NCI-H524 treated with DMSO at 0.1 percent for 48 hours (cell line): ENCODE measurements around the gene CABP2.
A peak's percentile ranks its signal among the peaks of the same experiment; 100 is the strongest.
"Not testable (repeated sequence)": the region's sequence is repeated elsewhere in the genome, so short reads cannot be mapped to it uniquely, and the experiment has no call there.

Experiments used
- DNase-seq: peaks from one replicate; lab custom pipeline; 2025; lab: John Stamatoyannopoulos, UW

Gene CABP2

DNA sequence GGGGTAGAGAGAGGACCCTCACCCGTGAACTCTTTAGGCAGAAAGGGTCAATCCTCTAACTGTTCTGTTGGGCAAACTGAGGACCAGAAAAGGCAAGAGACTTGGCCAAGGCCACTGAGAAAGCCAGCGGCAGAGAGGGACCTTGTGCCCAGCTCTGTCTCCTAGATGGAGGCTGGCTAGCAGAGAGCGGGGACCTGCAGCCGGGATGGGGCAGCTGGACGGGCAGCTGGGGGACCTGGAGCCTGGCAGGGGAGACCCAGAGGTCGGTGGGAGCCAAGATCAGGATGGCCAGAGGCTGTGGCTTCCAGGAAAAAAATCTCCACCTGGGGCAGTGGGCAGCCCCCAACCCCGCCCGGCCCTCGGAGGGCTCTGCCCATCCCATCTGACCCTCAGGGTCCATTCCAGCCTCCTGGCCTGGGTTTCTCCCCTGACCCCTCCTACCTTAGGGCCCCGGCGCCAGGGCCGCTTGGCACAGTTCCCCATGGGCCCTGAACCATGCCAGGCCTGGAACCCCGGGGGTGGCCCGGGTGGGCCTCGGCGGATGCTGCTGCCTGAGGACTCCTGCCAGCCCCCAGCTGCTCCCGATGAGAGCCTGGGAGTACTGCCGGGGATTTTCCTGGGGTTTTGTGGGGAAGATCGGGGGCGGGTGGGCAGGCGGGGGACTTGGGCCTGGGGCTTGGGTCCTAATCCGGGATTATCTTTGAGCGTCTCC, at the start of gene CABP2:
CABP2 (minus strand) TSS at position 603 of the 712 bp plus-strand sequence; CDS start at position 483, 120 bp downstream.
- no peak for DNase-seq

DNA sequence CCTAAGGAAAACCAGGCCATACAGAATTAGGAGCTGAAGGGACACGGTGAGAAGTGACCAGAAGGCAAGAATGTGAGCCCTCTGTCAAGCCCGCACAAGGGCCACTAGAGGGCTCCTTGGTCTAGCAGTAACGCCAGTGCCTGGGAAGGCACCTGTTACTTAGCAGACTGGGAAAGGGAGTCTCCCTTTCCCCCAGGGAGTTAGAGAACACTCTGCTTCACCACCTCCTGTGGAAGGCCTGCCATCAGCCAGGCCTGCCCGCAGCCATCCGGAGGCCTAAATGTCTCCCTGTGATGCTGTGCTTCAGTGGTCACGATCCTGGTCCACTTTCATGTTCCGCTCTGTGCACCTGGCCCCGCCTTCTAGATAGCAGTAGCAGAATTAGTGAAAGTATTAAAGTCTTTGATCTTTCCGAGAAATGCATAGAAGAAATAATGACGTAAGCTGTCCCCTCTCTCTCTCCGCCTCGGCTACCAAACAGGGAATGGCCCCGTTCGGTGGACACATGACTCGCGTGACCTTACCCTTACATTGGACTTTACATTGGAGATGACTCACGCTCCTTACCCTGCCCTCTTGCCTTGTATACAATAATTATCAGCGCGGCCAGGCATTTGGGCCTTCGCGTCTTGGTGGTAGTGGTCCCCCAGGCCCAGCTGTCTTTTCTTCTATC, 49.6 kb upstream of the CABP2 start:
- DNase-seq, result peak; percentile 9

DNA sequence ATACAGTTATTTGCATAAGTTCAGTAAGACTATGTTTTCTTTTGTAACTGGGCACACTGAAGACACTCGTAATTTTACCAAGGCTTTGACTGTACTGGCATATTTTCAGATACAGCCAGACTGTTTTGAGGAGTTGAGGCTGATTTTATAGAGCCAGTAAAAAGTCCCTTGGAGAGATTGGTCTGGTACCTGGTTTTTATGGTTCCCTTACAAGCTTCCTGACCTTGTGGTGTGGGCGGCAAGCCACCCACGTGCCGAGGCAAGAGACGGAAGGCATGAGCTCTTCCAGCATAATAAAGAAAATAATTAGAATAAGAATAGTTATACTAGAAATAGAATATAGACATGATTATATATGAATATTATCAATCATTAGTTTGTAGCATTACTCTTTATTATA, 49.1 kb upstream of the CABP2 start:
- no peak for DNase-seq

DNA sequence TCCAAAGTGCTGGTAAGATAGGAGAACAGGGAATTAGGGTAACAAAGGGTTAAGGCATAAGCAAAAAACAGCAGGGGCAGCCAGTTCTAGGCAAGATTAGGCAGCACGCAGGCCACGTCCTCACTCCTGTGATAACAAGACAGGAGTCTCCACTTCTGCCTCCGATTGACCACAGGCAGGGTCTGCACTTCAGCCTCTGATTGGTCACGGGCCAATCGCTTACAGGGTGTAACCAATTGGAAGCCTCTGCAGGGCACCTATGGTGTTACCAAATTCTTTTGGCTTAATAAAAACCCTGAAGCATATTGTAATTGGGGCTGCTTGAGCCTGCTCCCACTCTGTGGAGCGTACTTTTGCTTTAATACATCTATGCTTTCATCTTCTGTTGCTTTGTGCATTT, 48.2 kb upstream of the CABP2 start:
- DNase-seq, result no peak

DNA sequence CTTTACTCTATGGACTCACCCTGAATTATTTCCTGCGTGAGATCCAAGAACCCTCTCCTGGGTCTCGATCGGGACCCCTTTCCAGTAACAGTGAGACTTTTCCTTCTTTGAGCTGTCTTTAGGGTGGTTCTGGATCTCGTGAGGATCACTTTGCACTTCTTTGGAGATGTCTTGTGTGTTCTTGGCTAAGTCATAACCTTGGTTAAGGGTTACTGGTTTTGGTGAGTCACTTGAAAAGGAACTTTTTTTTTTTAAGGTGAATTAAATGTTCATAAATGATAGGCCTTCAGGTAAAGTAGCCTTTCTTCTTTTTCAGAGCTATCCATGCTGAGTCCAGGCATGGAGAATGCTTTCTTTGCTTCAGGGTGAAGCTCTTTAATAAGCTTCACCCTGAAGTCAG, 41.0 kb upstream of the CABP2 start:
- DNase-seq, result no peak

DNA sequence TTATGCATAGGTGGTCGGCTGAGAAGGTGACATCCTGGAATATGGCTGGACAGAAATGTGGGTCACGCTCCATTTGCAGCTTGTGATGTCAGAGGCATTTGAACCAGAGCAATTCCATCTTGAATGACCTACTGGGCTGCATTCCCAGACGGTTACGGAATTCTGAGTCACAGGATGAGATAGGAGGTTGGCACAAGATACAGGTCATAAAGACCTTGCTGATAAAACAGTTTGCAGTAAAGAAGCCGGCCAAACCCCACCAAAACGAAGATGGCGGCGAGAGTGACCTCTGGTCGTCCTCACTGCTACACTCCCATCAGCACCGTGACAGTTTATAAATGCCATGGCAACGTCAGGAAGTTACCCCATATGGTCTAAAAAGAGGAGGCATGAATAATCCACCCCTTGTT, 40.5 kb upstream of the CABP2 start:
- not testable (repeated sequence) for DNase-seq

DNA sequence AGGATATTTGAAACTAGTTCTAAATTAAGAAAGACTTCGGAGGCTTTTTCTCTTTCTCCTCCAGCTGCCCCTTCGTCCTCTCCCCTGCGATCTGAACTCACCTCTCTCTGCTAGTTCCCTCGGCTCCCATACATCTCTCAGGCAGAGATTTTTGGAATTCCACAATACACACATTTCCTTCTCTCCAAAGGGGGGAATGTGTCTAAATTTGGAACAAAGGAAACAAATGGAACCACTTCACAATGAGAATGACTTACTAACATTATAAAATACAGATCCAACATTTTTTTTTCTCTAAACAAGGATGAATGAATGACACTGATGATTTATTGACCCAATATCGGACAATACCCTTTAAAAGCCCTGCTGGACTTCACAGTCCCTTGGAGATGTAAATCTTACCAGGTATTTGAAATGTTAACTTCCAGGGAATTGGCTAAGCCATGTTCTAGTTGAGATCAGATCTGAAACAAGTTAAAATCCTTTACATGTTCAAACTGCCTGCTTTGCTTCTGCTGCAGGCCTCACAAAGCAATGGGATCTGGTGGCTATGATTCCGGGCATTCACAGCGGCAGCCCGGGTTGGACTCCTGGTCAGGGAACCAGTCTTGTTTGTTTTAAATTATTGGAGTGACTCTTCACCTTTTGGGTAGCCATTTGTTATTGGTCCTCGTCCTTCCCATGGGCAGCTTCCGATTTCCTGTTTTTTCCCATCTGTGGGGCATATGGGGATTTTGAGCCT, 39.9 kb upstream of the CABP2 start:
- DNase-seq, result no peak

DNA sequence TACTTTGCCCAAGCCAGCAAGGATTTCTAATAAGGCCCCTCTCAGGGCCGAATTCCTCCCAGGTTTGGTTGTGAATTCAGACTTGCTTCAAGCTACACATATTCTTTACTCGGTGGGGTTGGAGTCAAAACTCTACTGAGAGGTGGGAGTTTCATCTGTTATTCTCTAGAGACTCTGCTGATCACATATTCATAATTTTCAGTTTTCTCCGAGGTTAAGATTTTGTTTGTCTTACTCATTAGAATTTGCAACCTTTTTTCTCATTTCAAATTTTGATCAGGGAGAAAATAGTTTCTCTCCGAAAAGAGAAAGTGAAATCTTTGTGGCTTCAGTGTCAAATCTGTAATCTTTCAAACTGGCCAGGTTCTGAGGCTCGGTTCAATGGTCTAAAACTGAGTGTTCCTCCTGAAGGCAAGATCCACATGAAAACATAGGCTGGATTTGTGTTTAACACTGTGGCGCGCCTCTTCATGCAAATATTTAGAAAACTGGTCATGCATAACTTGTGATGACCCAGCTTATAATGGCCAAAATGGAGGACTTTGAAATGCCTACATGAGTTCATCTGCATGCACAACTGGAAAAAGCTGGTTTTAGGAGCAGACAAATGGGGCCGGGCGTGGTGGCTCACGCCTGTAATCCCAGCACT, 38.8 kb upstream of the CABP2 start:
- no peak for DNase-seq

DNA sequence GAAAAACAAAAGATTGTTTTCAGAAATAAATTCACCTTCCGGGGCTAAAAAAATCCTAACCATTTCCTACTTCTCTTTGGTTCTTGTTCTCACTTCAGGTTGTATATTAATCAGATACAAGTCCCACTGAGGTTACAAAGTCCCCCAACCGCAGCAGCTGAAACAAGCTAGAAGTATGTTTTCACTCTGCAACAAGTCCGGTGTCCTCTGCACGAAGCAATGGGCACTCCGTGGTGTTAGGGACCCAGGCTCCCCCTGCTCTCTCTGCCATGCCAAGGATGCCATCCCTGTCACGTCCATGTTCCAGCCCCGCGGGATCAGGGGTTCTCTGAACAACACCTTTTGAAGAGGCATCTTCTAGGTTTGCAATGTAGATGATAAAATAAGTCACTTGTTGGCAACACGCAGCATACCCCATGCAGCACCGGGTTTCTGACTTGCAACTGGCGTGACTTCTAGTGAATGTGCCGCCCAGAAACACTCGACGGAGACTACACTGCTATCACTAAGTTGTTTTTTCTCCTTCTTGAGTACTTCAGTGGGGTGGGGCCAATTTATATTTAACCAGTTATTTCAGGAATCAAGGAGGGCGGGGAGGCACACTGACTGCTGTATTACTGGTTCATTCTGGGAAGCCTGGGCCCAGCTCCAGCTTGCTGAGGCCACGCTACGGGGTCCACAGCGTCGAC, 35.0 kb upstream of the CABP2 start:
- no peak for DNase-seq

DNA sequence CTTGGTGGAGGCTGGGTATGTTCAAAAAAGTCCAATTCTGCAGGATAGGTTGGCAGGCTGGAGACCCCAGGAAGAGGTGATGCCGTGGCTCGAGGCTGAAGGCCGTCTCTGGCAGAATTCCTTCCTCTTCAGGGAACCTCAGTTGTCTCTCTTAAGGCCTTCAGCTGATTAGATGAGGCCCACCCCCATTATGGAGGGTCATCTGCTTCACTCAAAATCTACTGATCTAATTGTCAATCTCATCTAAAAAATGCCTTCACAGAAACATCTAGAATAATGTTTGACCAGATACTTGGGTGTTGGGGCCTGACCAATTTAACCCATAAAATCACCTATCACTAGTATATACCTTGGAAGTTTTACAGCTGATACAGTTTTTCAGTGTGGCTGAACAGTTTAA, 33.0 kb upstream of the CABP2 start:
- no peak for DNase-seq

DNA sequence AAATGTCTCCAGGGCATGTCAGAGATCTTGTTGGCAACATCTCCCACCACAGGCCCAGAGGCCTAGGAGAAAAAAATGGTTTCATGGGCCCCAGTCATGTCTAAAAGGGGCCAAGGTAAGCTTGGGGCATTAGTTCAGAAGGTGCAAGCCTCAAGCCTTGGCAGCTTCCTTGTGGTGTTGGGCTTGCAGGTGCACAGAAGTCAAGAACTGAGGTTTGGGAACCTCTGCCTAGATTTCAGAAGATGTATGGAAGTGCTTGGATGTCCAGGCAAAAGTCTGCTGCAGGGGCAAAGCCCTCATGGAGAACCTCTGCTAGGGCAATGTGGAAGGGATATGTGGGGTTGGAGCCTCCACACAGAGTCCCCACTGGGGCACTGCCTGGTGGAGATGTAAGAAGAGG, 28.5 kb upstream of the CABP2 start:
- DNase-seq, result not testable (repeated sequence)

DNA sequence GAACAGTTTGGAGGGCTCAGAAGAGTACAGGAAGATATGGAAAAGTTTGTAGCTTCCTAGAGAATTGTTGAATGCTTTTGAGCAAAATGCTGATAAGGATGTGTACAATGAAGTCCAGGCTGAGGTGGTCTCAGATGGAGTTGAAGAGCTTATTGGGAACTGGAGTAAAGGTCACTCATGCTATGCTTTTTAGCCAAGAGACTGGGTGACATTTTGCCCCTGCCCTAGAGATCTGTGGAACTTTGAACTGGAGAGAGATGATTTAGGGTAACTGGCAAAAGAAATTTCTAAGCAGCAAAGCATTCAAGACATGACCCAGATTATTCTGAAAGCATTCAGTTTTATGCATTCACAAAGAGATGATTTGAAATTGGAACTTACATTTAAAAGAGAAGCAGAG, 27.9 kb upstream of the CABP2 start:
- DNase-seq, result no peak

DNA sequence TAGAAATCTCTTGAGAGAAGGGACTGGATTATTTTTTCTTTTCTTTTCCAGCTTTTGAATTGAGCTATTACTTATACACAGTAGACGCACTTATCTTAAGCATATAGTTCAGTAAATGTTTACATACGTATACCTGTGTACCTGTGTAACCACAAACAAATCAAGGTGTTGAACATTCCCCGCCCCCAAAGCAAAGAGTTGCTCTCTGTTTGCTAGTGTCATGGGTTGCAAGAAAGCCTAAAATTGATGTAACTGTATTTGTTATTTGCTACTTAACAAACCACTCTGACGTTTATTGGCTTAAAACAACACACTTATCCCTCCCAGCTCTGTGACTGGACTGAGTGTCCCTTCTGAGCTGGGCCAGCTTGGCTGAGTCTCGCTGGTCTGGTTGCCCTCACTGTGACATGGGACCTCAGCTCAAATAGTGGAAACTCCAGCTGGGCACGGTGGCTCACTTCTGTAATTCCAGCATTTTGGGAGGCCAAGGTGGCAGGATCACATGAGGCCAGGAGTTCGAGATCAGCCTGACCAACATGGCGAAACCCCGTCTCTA, 25.4 kb upstream of the CABP2 start:
- no peak for DNase-seq

DNA sequence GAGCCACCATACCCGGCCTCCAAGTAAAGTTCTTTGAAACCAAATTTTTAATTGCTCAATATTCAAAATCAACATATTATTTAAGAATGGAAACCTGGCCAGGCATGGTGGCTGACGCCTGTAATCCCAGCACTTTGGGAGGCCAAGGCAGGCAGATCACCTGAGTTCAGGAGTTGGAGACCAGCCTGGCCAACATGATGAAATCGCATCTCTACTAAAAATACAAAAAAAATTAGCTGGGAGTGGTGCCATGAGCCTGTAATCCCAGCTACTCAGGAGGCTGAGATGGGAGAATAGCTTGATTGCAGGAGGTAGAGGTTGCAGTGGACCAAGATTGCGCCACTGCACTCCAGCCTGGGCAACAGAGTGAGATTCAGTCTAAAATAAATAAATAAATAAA, 24.9 kb upstream of the CABP2 start:
- not testable (repeated sequence) for DNase-seq

DNA sequence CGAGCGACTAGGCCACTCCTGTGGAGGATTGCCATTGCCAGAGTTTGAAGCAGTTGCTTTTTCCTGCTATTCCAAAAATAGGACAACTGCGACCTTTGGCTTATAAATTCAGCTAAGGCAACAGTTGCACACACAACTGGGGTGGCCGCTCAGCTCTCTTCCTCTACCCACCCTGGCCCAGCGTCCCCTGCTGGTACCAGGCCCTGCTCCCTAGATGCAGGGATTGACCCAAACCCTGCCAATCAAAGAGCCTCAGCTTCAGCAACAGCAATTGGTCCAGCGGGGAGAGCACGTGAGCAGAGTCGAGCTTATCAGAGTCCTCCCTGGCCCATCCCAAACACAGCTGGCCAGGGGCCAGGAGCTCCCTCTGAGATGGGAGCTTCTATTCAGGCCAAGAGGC, 22.0 kb upstream of the CABP2 start:
- no peak for DNase-seq

DNA sequence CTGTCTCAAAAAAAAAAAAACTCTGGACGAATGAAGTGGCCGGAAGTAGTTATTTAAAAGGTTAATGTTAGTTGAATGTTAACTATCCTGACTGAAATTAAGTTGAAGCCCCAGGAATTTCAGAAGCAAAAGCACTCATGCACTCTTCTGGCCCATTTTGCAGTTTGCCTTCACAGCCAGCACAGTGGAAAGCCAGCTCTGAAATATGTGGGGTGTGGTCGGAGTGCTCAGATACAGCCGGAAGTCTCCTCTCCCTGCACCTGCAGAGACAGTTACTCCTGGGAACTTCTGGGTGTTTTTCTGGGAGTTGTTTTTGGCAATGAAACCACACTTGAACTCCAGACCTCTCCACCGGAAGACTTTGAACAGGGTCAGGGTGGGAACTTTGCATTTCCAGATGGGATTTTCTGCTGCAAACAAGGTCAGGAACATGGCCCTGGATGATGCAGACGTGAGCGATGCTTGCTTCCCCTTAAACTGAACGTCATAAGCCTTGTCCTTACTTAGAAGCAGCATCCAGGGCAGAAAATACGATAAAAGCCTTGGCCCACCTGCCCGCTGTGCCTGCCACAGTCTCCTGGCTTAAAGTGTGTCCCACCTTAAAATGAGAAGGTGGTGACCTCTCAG, 21.5 kb upstream of the CABP2 start:
- DNase-seq, result no peak

DNA sequence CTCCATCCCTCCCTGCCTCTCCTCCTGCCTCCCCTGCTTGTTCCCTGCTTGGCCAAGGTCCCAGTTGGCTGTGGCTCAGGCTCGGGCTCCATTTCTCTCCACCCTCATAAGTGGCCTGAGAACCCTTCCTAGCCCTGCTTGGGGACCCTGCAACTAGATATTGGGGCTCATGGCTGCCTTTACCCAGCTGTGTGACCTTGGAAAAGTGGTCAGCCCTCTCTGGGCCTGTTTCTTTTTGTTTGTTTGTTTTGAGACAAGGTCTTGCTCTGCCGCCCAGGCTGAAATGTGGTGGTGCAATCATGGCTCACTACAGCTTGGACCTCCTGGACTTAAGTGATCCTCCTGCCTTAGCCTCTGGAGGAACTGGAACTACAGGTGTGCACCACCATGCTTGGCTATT, 20.3 kb upstream of the CABP2 start:
- DNase-seq, result no peak

DNA sequence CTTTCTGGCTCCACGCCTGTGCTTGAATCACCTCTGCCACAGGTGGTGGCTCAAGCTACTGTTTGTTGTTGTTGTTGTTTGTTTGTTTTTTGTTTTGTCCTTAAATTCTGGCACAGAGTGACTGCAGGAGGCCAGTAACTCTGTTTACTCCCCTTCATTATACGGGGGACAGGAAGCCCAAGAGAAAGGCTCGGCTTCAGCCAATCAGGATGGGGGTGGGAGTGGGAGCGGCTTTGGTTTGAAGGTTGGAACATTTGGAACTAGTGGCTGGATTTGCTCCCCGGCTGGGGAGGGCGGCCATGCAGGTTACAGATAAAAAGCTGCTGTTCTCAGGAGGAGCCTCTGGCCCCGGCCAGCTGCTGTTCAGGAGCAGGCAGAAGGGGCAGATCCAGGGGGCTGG, 19.7 kb upstream of the CABP2 start:
- no peak for DNase-seq

DNA sequence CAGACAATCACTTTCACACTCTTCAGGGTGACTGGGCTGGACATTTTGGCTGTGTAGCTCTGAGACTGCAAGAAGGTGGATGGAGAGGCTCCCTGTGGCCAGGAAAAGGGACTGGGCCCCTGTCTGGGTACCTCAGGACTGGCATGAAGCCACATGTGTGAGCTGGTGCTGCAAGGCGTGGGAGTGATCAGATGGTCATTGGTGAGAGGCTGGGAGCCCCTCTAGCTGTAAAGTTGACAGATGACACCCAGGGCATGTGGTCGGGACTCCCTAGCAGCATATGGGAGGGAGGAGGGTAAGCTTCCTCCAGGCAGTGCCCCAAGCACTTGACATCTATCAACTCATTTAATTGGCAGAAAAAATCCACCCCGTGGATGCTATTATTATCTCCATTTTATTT, 18.9 kb upstream of the CABP2 start:
- DNase-seq, result peak; percentile 49

DNA sequence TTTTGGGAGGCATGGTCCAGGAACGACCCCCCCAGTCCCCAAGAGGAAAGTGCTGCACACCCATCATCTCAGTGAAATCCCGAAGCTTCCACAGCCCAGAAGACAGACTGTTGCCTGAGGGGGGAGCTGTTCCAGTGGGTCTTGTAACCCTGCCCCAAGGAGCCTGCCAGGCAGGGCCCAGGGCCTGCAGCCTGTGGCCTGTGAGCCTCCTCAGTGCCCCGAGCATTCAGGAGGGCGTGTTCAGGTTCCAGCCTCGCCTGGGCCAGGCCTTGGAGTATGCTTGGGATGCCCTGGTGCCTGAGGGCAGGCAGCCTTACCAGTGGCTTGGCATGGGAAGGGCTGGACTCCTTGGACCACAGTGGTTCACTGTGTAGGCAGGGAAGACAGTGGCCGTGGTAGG, 18.0 kb upstream of the CABP2 start:
- no peak for DNase-seq

DNA sequence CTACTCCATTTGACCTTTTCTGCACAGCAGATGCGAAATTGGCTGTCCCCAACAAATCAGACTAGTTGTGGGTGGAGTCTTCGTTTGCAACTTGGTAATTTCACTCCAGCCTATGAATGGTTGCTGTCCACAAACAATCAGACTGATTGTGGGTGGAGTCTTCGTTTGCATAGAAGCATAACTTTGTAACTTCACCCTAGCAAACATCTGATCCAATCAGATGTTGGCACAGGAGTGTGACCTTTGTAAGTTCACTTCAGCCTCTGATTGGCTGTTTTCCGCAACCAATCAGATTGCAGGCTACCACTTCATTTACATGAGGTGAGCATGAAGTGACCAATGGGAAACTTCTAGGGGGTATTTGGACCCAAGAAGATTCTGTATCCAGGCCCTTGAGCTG, 16.3 kb upstream of the CABP2 start:
- DNase-seq, result no peak
